ENCODE data around the gene SPECC1. TPM values are rescaled to one million over a fixed set of nuclear protein-coding genes. Genes with fewer than 3 reads are reported as not detected.

The SPECC1 gene
- total RNA-seq, 1 experiment from 2014 or later: 43.5 TPM

DNA sequence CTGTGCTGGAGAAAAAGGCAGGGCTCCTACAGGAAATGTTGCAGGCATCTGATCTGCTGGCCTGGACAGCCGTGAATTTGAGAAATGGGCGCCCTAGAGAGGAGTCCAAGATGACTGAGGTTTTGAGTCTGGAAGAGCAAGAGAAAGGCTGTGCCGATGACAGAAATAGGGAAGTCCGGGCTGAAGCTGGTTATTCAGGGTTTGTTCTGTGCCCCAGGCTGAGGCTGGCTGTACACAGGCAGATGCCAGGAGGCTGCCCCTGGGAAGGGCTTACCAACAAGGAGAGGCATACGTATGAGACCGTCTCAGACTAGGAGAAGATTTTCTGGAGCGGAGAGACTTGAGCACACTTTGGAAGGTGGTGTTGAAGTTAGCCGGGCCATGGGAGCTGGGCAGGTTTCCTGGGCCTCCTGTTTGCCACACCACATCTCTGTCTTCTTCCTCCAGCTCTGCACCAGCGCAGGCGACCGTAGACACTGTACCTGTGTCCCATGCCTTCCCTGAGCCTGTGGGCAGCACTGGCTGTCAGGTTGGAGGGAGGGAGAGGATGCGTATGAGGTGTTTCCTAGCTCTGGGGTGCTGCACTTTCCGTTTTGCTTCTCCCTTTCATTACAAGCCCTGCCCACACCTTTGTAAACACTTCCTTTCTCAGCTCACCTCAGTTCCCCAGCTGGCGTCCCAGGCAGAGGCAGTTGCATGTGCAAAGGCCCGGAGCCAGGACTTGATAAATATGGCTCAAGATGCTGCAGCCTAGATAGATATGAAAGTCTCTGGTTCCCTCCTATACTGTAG lies 80.8 kb downstream of the SPECC1 start:
- no TSS peak for BruUV-seq (replicated peaks)
- Histone ChIP-seq H3K36me3 (ENCODE audit: control insufficient read depth in 1 of 2, insufficient read depth in 2 of 2, low read length in 2 of 2) (no peaks in the 10 kb centered on the region), H4K20me1 (ENCODE audit: insufficient read depth) (no peaks in the 10 kb centered on the region), H3K79me2 (ENCODE audit: insufficient read depth, low read length) (no peaks in the 10 kb centered on the region), H3K27me3 (ENCODE audit: insufficient read depth, low read length) (no peaks in the 10 kb centered on the region), H3K9me3 (ENCODE audit: control insufficient read depth in 1 of 2, insufficient read depth in 1 of 2, low read depth in 1 of 2, low read length in 2 of 2) (no peaks in the 10 kb centered on the region), H3K4me1 (ENCODE audit: control insufficient read depth in 1 of 2, insufficient read depth in 2 of 2, low read length in 2 of 2) (peaks cover 1 to 2% of the 10 kb centered on the region in 2 experiments; a peak in 2 of 4 replicates), H3K9me2 (ENCODE audit: insufficient read depth) (no peaks in the 10 kb centered on the region), H3K27ac (ENCODE audit: low read depth, low read length) (no peak overlapping the region), H3K4me2 (ENCODE audit: low read length) (no peak overlapping the region), H3K4me3 (replicated peaks in 1 of 2; ENCODE audit: low read depth in 1 of 2, low read length in 2 of 2) (no peak overlapping the region), H2AFZ (ENCODE audit: low read depth, low read length, poor library complexity, severe bottlenecking) (no peak overlapping the region), H3K9ac (ENCODE audit: low read length) (no peak overlapping the region)
- no peak for ATAC-seq
- CTCF ChIA-PET: no interaction called here
- RAD21 ChIA-PET (ENCODE audit: low non-redundant PET in 1 of 2, low total read pairs in 2 of 2, uncharacterized antibody in 2 of 2, unreplicated experiment in 2 of 2): no interaction called here
- POLR2A ChIA-PET: interaction anchor here (0.9 kb wide), 1 partner anchor 15 kb away, joined by 3 read pairs; no protein-coding TSS in a partner anchor
- no peak for DNase-seq (ENCODE audit: low read depth, low spot score)
- intact Hi-C loops (cut with micrococcal nuclease): no loop called here
- no peak for TF ChIP-seq JUND (IDR thresholded peaks at IDR 0.05)
- TF ChIP-seq SRF (IDR thresholded peaks at IDR 0.05; ENCODE audit: low read depth): no peak
- no peak for TF ChIP-seq RAD21 (IDR thresholded peaks at IDR 0.05; ENCODE audit: low read depth)
- TF ChIP-seq SIN3A (IDR thresholded peaks at IDR 0.05; ENCODE audit: low read depth): no peak
- no peak for TF ChIP-seq SP1 (IDR thresholded peaks at IDR 0.05; ENCODE audit: low read depth)
- no peak for TF ChIP-seq EZH2phosphoT487 (IDR thresholded peaks at IDR 0.05; ENCODE audit: borderline replicate concordance)
- no peak for TF ChIP-seq ZNF274 (IDR thresholded peaks at IDR 0.05; ENCODE audit: low read depth, low read length)
- TF ChIP-seq YY1 (IDR thresholded peaks at IDR 0.05; ENCODE audit: extremely low read depth, insufficient replicate concordance, low read depth, low read length): no peak
- TF ChIP-seq EGR1 (IDR thresholded peaks at IDR 0.05; ENCODE audit: low read depth): no peak
- TF ChIP-seq ZFX (IDR thresholded peaks at IDR 0.05): no peak
- TF ChIP-seq, protein P1, sequence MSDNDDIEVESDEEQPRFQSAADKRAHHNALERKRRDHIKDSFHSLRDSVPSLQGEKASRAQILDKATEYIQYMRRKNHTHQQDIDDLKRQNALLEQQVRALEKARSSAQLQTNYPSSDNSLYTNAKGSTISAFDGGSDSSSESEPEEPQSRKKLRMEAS (IDR thresholded peaks at IDR 0.05): no peak
- TF ChIP-seq, protein P2, sequence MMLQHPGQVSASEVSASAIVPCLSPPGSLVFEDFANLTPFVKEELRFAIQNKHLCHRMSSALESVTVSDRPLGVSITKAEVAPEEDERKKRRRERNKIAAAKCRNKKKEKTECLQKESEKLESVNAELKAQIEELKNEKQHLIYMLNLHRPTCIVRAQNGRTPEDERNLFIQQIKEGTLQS (IDR thresholded peaks at IDR 0.05): no peak
- TF ChIP-seq POLR2AphosphoS5 (IDR thresholded peaks at IDR 0.05; ENCODE audit: low read depth, low read length): no peak

Data from HCT116 (cell line).